BLaER1 (cell line): ENCODE data around the gene ABCC10.
"Not testable (repeated sequence)": the region's sequence is repeated elsewhere in the genome, so short reads cannot be mapped to it uniquely, and the experiment has no call there.

ENCODE experiments used
- H3K27ac ChIP-seq: shearing (Covaris generic); formaldehyde crosslinking; 2 replicates; pipeline ENCODE4 v1.8.1; 2022
- H3K27me3 ChIP-seq: shearing (Covaris generic); formaldehyde crosslinking; 2 replicates; pipeline ENCODE4 v1.8.1; 2022
- H3K36me3 ChIP-seq: shearing (Covaris generic); formaldehyde crosslinking; 2 replicates; pipeline ENCODE4 v1.8.1; 2022
- H3K4me1 ChIP-seq: shearing (Covaris generic); formaldehyde crosslinking; 2 replicates; pipeline ENCODE4 v1.8.1; 2022
- H3K4me2 ChIP-seq: shearing (Covaris generic); formaldehyde crosslinking; 2 replicates; pipeline ENCODE4 v1.8.1; 2022
- H3K4me3 ChIP-seq: shearing (Covaris generic); formaldehyde crosslinking; 2 replicates; pipeline ENCODE4 v1.8.1; 2022
- H3K9ac ChIP-seq: shearing (Covaris generic); formaldehyde crosslinking; 2 replicates; pipeline ENCODE4 v1.8.1; 2022
- H3K9me3 ChIP-seq: shearing (Covaris generic); formaldehyde crosslinking; 2 replicates; pipeline ENCODE4 v1.8.1; 2022
- H4K20me1 ChIP-seq: shearing (Covaris generic); formaldehyde crosslinking; 2 replicates; pipeline ENCODE4 v1.8.1; 2022
- Cebpa-rat ChIP-seq: shearing (Covaris generic); IDR thresholded peaks from 2 replicates; pipeline ENCODE4 v1.8.1; 2022

Gene ABCC10

GRCh38 chr6:43454696-43455530 is 27.6 kb downstream of the ABCC10 start:
- Histone ChIP-seq H4K20me1 (peaks cover 17% of the 10 kb centered on the region; the same call in 1 of the 2 replicates), H3K4me3 (peak overlapping the region; percentile 70), H3K4me2 (peak overlapping the region; percentile 99), H3K27me3 (peaks cover 45% of the 10 kb centered on the region), H3K27ac (no peak overlapping the region), H3K36me3 (peaks cover 30% of the 10 kb centered on the region), H3K4me1 (no peaks in the 10 kb centered on the region), H3K9me3 (no peaks in the 10 kb centered on the region), H3K9ac (peak overlapping the region; percentile 57; the same call in 1 of the 2 replicates)
- no peak for TF ChIP-seq Cebpa-rat

- H3K9ac ChIP-seq: peak within 1 kb of the TSS; percentile 57; the same call in 1 of the 2 replicates
These were observed 28.4 kb downstream of the ABCC10 start, which contains the start of gene DLK2 for GRCh38 chr6:43455531-43456428. DLK2 (minus strand) TSS chr6:43455548; CDS start chr6:43454825, 723 bp downstream.

GRCh38 chr6:43457643-43458042 is 30.3 kb downstream of the ABCC10 start:
- Histone ChIP-seq H3K9ac (no peak overlapping the region), H4K20me1 (peaks cover 17% of the 10 kb centered on the region; the same call in 1 of the 2 replicates), H3K36me3 (peaks cover 8% of the 10 kb centered on the region), H3K27me3 (peaks cover 45% of the 10 kb centered on the region), H3K27ac (no peak overlapping the region), H3K4me3 (no peak overlapping the region), H3K9me3 (no peaks in the 10 kb centered on the region), H3K4me2 (no peak overlapping the region), H3K4me1 (no peaks in the 10 kb centered on the region)
- TF ChIP-seq Cebpa-rat: no peak

More at GRCh38 chr6:43455531-43456428, 28.4 kb downstream of the ABCC10 start, which contains the start of gene DLK2:
- H3K36me3 ChIP-seq: peaks cover 22% of the 10 kb centered on the region
- H3K27ac ChIP-seq: no peak within 1 kb of the TSS
- H3K4me2 ChIP-seq: peak within 1 kb of the TSS; percentile 99
- peak within 1 kb of the TSS; percentile 70 for H3K4me3 ChIP-seq
- no peak for TF ChIP-seq Cebpa-rat
- peaks cover 17% of the 10 kb centered on the region; the same call in 1 of the 2 replicates for H4K20me1 ChIP-seq
- H3K4me1 ChIP-seq: no peaks in the 10 kb centered on the region
- H3K9me3 ChIP-seq: no peaks in the 10 kb centered on the region
- peaks cover 45% of the 10 kb centered on the region for H3K27me3 ChIP-seq

GRCh38 chr6:43458154-43458553 is 30.8 kb downstream of the ABCC10 start:
- H3K36me3 ChIP-seq, H3K27ac ChIP-seq, H3K4me2 ChIP-seq, H3K4me1 ChIP-seq, H3K4me3 ChIP-seq, H3K9ac ChIP-seq, H3K9me3 ChIP-seq: not testable (repeated sequence)
- peaks cover 17% of the 10 kb centered on the region; the same call in 1 of the 2 replicates for H4K20me1 ChIP-seq
- peaks cover 45% of the 10 kb centered on the region for H3K27me3 ChIP-seq

GRCh38 chr6:43459535-43459934 is 32.2 kb downstream of the ABCC10 start:
- H3K4me1 ChIP-seq: no peaks in the 10 kb centered on the region
- peaks cover 37% of the 10 kb centered on the region for H3K27me3 ChIP-seq
- no peak overlapping the region for H3K27ac ChIP-seq
- no peak for TF ChIP-seq Cebpa-rat
- no peak overlapping the region for H3K4me2 ChIP-seq
- H4K20me1 ChIP-seq: peaks cover 12% of the 10 kb centered on the region; the same call in 1 of the 2 replicates
- H3K9me3 ChIP-seq: no peaks in the 10 kb centered on the region
- no peak overlapping the region for H3K9ac ChIP-seq
- H3K4me3 ChIP-seq: no peak overlapping the region
- H3K36me3 ChIP-seq: no peaks in the 10 kb centered on the region

GRCh38 chr6:43460032-43460431 is 32.7 kb downstream of the ABCC10 start:
- no peak for TF ChIP-seq Cebpa-rat
- Histone ChIP-seq H4K20me1 (peaks cover 12% of the 10 kb centered on the region; the same call in 1 of the 2 replicates), H3K9me3 (no peaks in the 10 kb centered on the region), H3K4me2 (no peak overlapping the region), H3K27ac (no peak overlapping the region), H3K27me3 (peaks cover 32% of the 10 kb centered on the region), H3K4me1 (no peaks in the 10 kb centered on the region), H3K4me3 (no peak overlapping the region), H3K36me3 (no peaks in the 10 kb centered on the region), H3K9ac (no peak overlapping the region)

- H3K36me3 ChIP-seq: no peaks in the 10 kb centered on the region
These were observed 34.6 kb downstream of the ABCC10 start for GRCh38 chr6:43461936-43462335.

GRCh38 chr6:43464337-43464736 is 37.0 kb downstream of the ABCC10 start:
- Histone ChIP-seq H3K9ac (no peak overlapping the region), H3K36me3 (no peaks in the 10 kb centered on the region), H3K4me1 (no peaks in the 10 kb centered on the region), H3K4me3 (no peak overlapping the region), H3K27ac (no peak overlapping the region), H4K20me1 (no peaks in the 10 kb centered on the region), H3K9me3 (no peaks in the 10 kb centered on the region), H3K27me3 (no peaks in the 10 kb centered on the region), H3K4me2 (no peak overlapping the region)
- TF ChIP-seq Cebpa-rat: no peak

More at GRCh38 chr6:43461936-43462335, 34.6 kb downstream of the ABCC10 start:
- TF ChIP-seq Cebpa-rat: no peak
- Histone ChIP-seq H3K27me3 (peaks cover 13% of the 10 kb centered on the region), H3K4me2 (no peak overlapping the region), H3K4me3 (no peak overlapping the region), H3K9ac (no peak overlapping the region), H3K27ac (no peak overlapping the region), H4K20me1 (no peaks in the 10 kb centered on the region), H3K9me3 (no peaks in the 10 kb centered on the region), H3K4me1 (no peaks in the 10 kb centered on the region)

GRCh38 chr6:43465948-43466347 is 38.6 kb downstream of the ABCC10 start:
- Histone ChIP-seq H3K9ac (no peak overlapping the region), H3K27ac (no peak overlapping the region), H3K4me1 (no peaks in the 10 kb centered on the region), H3K9me3 (no peaks in the 10 kb centered on the region), H3K4me2 (no peak overlapping the region), H3K27me3 (no peaks in the 10 kb centered on the region), H3K36me3 (no peaks in the 10 kb centered on the region), H4K20me1 (no peaks in the 10 kb centered on the region), H3K4me3 (no peak overlapping the region)
- TF ChIP-seq Cebpa-rat: no peak

GRCh38 chr6:43467265-43467664 is 39.9 kb downstream of the ABCC10 start:
- H3K27me3 ChIP-seq, H3K27ac ChIP-seq, H3K9me3 ChIP-seq, H3K9ac ChIP-seq, H3K36me3 ChIP-seq, H4K20me1 ChIP-seq, H3K4me1 ChIP-seq, H3K4me2 ChIP-seq, H3K4me3 ChIP-seq: not testable (repeated sequence)
